Liver (tissue), 9 donors: ENCODE measurements around the gene HOXC11. TPM values are rescaled to one million over a fixed set of nuclear protein-coding genes. Genes with fewer than 3 reads are reported as not detected.

Experiments used
- DNase-seq: peaks from one replicate; pipeline ENCODE4 v3.0.0-alpha.2; 2017; ENCODE audit warnings: low spot score
- H3K27ac ChIP-seq, 2 donors: one replicate each; pipeline ENCODE4 v1.7.0; 2013; ENCODE audit warnings: inconsistent platforms in 2 of 2, low read length in 2 of 2, control low read depth in 1 of 2, low read depth in 1 of 2, mild to moderate bottlenecking in 1 of 2
- H3K27me3 ChIP-seq, 4 donors: one replicate each; pipeline versions ENCODE4 v1.6.1 to v1.7.0; 2013; ENCODE audit warnings: low read length in 3 of 4, inconsistent platforms in 1 of 4, mild to moderate bottlenecking in 1 of 4, moderate library complexity in 1 of 4; ENCODE audit not compliant: control insufficient read depth in 4 of 4, insufficient read depth in 4 of 4
- H3K36me3 ChIP-seq, 4 donors: one replicate each; pipeline versions ENCODE4 v1.6.1 to v1.7.0; 2013; ENCODE audit warnings: low read length in 3 of 4, mild to moderate bottlenecking in 3 of 4, low read depth in 1 of 4, moderate library complexity in 1 of 4; ENCODE audit not compliant: control insufficient read depth in 4 of 4, insufficient read depth in 3 of 4
- H3K4me1 ChIP-seq, 4 donors: one replicate each; pipeline versions ENCODE4 v1.6.1 to v1.7.0; 2013; ENCODE audit warnings: low read length in 3 of 4, mild to moderate bottlenecking in 3 of 4, moderate library complexity in 1 of 4; ENCODE audit not compliant: control insufficient read depth in 4 of 4, insufficient read depth in 4 of 4
- H3K4me3 ChIP-seq, 3 donors: one replicate each; pipeline versions ENCODE4 v1.6.1 to v1.7.0; 2013; ENCODE audit warnings: low read length in 3 of 3, control low read depth in 1 of 3, low read depth in 1 of 3, mild to moderate bottlenecking in 1 of 3
- H3K9ac ChIP-seq, 2 donors: one replicate each; pipeline ENCODE4 v1.7.0; 2013; ENCODE audit warnings: low read length in 2 of 2, mild to moderate bottlenecking in 2 of 2, moderate library complexity in 2 of 2, control low read depth in 1 of 2, low read depth in 1 of 2
- H3K9me3 ChIP-seq, 4 donors: one replicate each; pipeline versions ENCODE4 v1.6.1 to v1.7.0; 2013; ENCODE audit warnings: low read length in 3 of 4; ENCODE audit not compliant: control insufficient read depth in 4 of 4
- ATF3 ChIP-seq: IDR thresholded peaks from 2 replicates; pipeline ENCODE4 v1.6.1; 2016; ENCODE audit warnings: antibody characterized with exemption
- CTCF ChIP-seq: fragments of 150-350 bp; IDR thresholded peaks from 2 replicates; pipeline ENCODE4 v1.5.1; 2017; ENCODE audit warnings: improper control_type of control experiment, low read depth, low read length; ENCODE audit not compliant: missing input control
- EGR1 ChIP-seq, 2 donors: IDR thresholded peaks; 2 replicates each; pipeline ENCODE4 v1.6.1; 2016 to 2018; ENCODE audit warnings: antibody characterized with exemption in 2 of 2, low read depth in 2 of 2
- FOXA1 ChIP-seq: IDR thresholded peaks from 2 replicates; pipeline ENCODE4 v1.6.1; 2016; ENCODE audit warnings: antibody characterized with exemption
- FOXA2 ChIP-seq: IDR thresholded peaks from 2 replicates; pipeline ENCODE4 v1.6.1; 2016; ENCODE audit warnings: antibody characterized with exemption
- GABPA ChIP-seq, 2 donors: IDR thresholded peaks in 1 of 2; conservative IDR thresholded peaks in 1 of 2; 2 replicates each; pipeline ENCODE4 v1.6.1; 2016; ENCODE audit warnings: antibody characterized with exemption in 2 of 2, mild to moderate bottlenecking in 1 of 2, moderate library complexity in 1 of 2
- HNF4A ChIP-seq, 2 donors: conservative IDR thresholded peaks; 2 replicates each; pipeline ENCODE4 v1.6.1; 2016; ENCODE audit warnings: antibody characterized with exemption in 2 of 2, mild to moderate bottlenecking in 2 of 2
- HNF4G ChIP-seq: IDR thresholded peaks from 2 replicates; pipeline ENCODE4 v1.6.1; 2016; ENCODE audit warnings: antibody characterized with exemption
- JUND ChIP-seq, 2 donors: IDR thresholded peaks; 2 replicates each; pipeline ENCODE4 v1.6.1; 2016; ENCODE audit warnings: antibody characterized with exemption in 2 of 2
- MAX ChIP-seq: IDR thresholded peaks from 2 replicates; pipeline ENCODE4 v1.6.1; 2016; ENCODE audit warnings: antibody characterized with exemption
- NR2F2 ChIP-seq: IDR thresholded peaks from 2 replicates; pipeline ENCODE4 v1.6.1; 2016; ENCODE audit warnings: antibody characterized with exemption
- RAD21 ChIP-seq, 2 donors: IDR thresholded peaks; 2 replicates each; pipeline ENCODE4 v1.6.1; 2016; ENCODE audit warnings: antibody characterized with exemption in 2 of 2, mild to moderate bottlenecking in 2 of 2
- REST ChIP-seq: IDR thresholded peaks from 2 replicates; pipeline ENCODE4 v1.6.1; 2016; ENCODE audit warnings: antibody characterized with exemption, mild to moderate bottlenecking
- RXRA ChIP-seq, 2 donors: IDR thresholded peaks; 2 replicates each; pipeline ENCODE4 v1.6.1; 2017 to 2018; ENCODE audit warnings: antibody characterized with exemption in 2 of 2, mild to moderate bottlenecking in 1 of 2
- SP1 ChIP-seq: IDR thresholded peaks from 2 replicates; pipeline ENCODE4 v1.6.1; 2018; ENCODE audit warnings: antibody characterized with exemption, mild to moderate bottlenecking
- TAF1 ChIP-seq: conservative IDR thresholded peaks from 2 replicates; pipeline ENCODE4 v1.6.1; 2016; ENCODE audit warnings: antibody characterized with exemption, mild to moderate bottlenecking
- YY1 ChIP-seq: IDR thresholded peaks from 2 replicates; pipeline ENCODE4 v1.6.1; 2016; ENCODE audit warnings: antibody characterized with exemption, mild to moderate bottlenecking
- WGBS: extraction: QIAGEN DNeasy Blood & Tissue Kit; methylation state at CpG from one replicate; pipeline ENCODE4 v1.1.7; 2013; 5-methylcytosine and 5-hydroxymethylcytosine counted together
- polyA plus RNA-seq, 2 donors: library from polyadenylated mRNA; stranded (reverse) in 1 of 2; unstranded in 1 of 2; fragments of 200-250 nt in 1 of 2; fragments of >200 nt in 1 of 2; fragmentation: Nextera tagmentation in 1 of 2; extraction: Ambion mirVana in 1 of 2; gene quantifications; one replicate each; pipeline versions ENCODE4 v1.2.1 to v1.2.3, GENCODE V29; 2013 to 2015
- total RNA-seq, 2 donors: library from RNA; depleted of rRNA; stranded (reverse); fragments of >200 nt; gene quantifications; one replicate each; pipeline ENCODE4 v1.2.3, GENCODE V29; 2014
- donor health status: healthy.
- donor health status: healthy.
- donor health status: healthy.
- donor health status: healthy.
- donor health status: healthy.

The HOXC11 gene
- total and polyA plus RNA-seq, 4 donors, result not detected

- WGBS, result 5% methylated on average over 63 of the region's 63 CpGs
- Histone ChIP-seq H3K27me3 (peaks cover 5 to 48% (median 29%) of the 10 kb centered on the region in 4 donors), H3K4me3 (peak within 1 kb of the TSS in 1 of 3 donors; percentile 16), H3K9ac (no peak within 1 kb of the TSS), H3K36me3 (no peaks in the 10 kb centered on the region), H3K9me3 (no peaks in the 10 kb centered on the region), H3K4me1 (peaks cover 0 to 10% (median 4%) of the 10 kb centered on the region in 4 donors), H3K27ac (no peak within 1 kb of the TSS)
- DNase-seq, result no peak
- TF ChIP-seq HNF4A (conservative IDR thresholded peaks at IDR 0.05) (no peak), JUND (IDR thresholded peaks at IDR 0.05) (no peak), HNF4G (no peak), GABPA (IDR thresholded peaks at IDR 0.05 in 1 of 2, conservative IDR thresholded peaks at IDR 0.05 in 1 of 2) (no peak), REST (no peak), RXRA (IDR thresholded peaks at IDR 0.05) (no peak), FOXA1 (no peak), YY1 (no peak), NR2F2 (no peak), CTCF (no peak), SP1 (no peak), TAF1 (no peak), EGR1 (IDR thresholded peaks at IDR 0.05; ENCODE audit: low read depth in 2 of 2) (no peak), MAX (no peak)
These were observed 1.4 kb downstream of the HOXC11 start, which contains the start of gene HOTAIR for GRCh38 chr12:53974084-53975063. Gene HOTAIR, minus strand, starts transcription at chr12:53974954.

GRCh38 chr12:53975064-53975471 is 2.1 kb downstream of the HOXC11 start:
- no peak overlapping the region for H3K9ac ChIP-seq
- 5% methylated on average over 25 of the region's 25 CpGs for WGBS
- peaks cover 0 to 10% (median 4%) of the 10 kb centered on the region in 4 donors for H3K4me1 ChIP-seq
- peaks cover 5 to 44% (median 31%) of the 10 kb centered on the region in 4 donors for H3K27me3 ChIP-seq
- H3K4me3 ChIP-seq, result peak overlapping the region in 1 of 3 donors; percentile 16
- no peaks in the 10 kb centered on the region for H3K36me3 ChIP-seq
- no peak overlapping the region for H3K27ac ChIP-seq
- H3K9me3 ChIP-seq, result no peaks in the 10 kb centered on the region
- no peak for DNase-seq
- TF ChIP-seq GABPA (IDR thresholded peaks at IDR 0.05 in 1 of 2, conservative IDR thresholded peaks at IDR 0.05 in 1 of 2), result no peak
- TF ChIP-seq JUND (IDR thresholded peaks at IDR 0.05), result no peak
- TF ChIP-seq FOXA2, result no peak
- TF ChIP-seq EGR1 (IDR thresholded peaks at IDR 0.05; ENCODE audit: low read depth in 2 of 2), result no peak
- no peak for TF ChIP-seq NR2F2
- no peak for TF ChIP-seq HNF4A (conservative IDR thresholded peaks at IDR 0.05)
- no peak for TF ChIP-seq YY1
- no peak for TF ChIP-seq REST
- no peak for TF ChIP-seq RXRA (IDR thresholded peaks at IDR 0.05)
- no peak for TF ChIP-seq TAF1
- TF ChIP-seq RAD21 (IDR thresholded peaks at IDR 0.05), result no peak
- TF ChIP-seq FOXA1, result no peak
- no peak for TF ChIP-seq MAX
- no peak for TF ChIP-seq SP1
- TF ChIP-seq HNF4G, result no peak
- TF ChIP-seq ATF3, result no peak
